GM12878 (cell line): ENCODE results near the gene PPAT. TPM values are rescaled to one million over a fixed set of nuclear protein-coding genes. Genes with fewer than 3 reads are reported as not detected.

Experiments
- BACH1 ChIP-seq: fragments of 450-650 bp; IDR thresholded peaks from 2 replicates; pipeline ENCODE4 v1.6.1; 2017; ENCODE audit warnings: mild to moderate bottlenecking, borderline replicate concordance
- BRCA1 ChIP-seq: IDR thresholded peaks from 2 replicates; pipeline ENCODE4 v1.6.1; 2011; ENCODE audit warnings: low read depth, low read length, improper control_type of control experiment
- ELK1 ChIP-seq: IDR thresholded peaks from 2 replicates; pipeline ENCODE4 v1.6.1; 2012; ENCODE audit warnings: low read depth, low read length, improper control_type of control experiment
- FOXK2 ChIP-seq: fragments of 450-650 bp; IDR thresholded peaks from 2 replicates; pipeline ENCODE4 v1.6.1; 2017; ENCODE audit warnings: mild to moderate bottlenecking, moderate library complexity
- GABPA ChIP-seq: IDR thresholded peaks from 2 replicates; pipeline ENCODE4 v1.6.1; 2014; ENCODE audit warnings: antibody characterized with exemption, low read depth, mild to moderate bottlenecking, inconsistent platforms
- GATAD2B ChIP-seq: fragments of 450-650 bp; conservative IDR thresholded peaks from 2 replicates; pipeline ENCODE4 v1.6.1; 2017; ENCODE audit warnings: low read depth, mild to moderate bottlenecking, moderate library complexity
- HCFC1 ChIP-seq: fragments of 150-350 bp; IDR thresholded peaks from 2 replicates; pipeline ENCODE4 v1.6.1; 2014; ENCODE audit warnings: low read length
- MLLT1 ChIP-seq: fragments of 450-650 bp; IDR thresholded peaks from 2 replicates; pipeline ENCODE4 v1.6.1; 2016; ENCODE audit warnings: mild to moderate bottlenecking
- MXI1 ChIP-seq: fragments of 150-350 bp; IDR thresholded peaks from 2 replicates; pipeline ENCODE4 v1.6.1; 2011; ENCODE audit warnings: low read depth, mild to moderate bottlenecking, inconsistent platforms, low read length, improper control_type of control experiment
- NR2C1 ChIP-seq: fragments of 450-650 bp; IDR thresholded peaks from 2 replicates; pipeline ENCODE4 v1.6.1; 2017; ENCODE audit warnings: antibody characterized with exemption, mild to moderate bottlenecking, moderate library complexity
- RAD21 ChIP-seq: IDR thresholded peaks from 2 replicates; pipeline ENCODE4 v1.6.1; 2011; ENCODE audit warnings: mild to moderate bottlenecking, low read depth, low read length, moderate library complexity; ENCODE audit not compliant: insufficient read depth
- RELA ChIP-seq: fragments of 450-650 bp; IDR thresholded peaks from 2 replicates; pipeline ENCODE4 v1.8.0; 2014; ENCODE audit warnings: borderline replicate concordance; ENCODE audit not compliant: partially characterized antibody
- SMARCA5 ChIP-seq: fragments of 450-650 bp; IDR thresholded peaks from 2 replicates; pipeline ENCODE4 v1.6.1; 2017; ENCODE audit warnings: mild to moderate bottlenecking
- ZBTB11 ChIP-seq: fragments of 450-650 bp; formaldehyde crosslinking; IDR thresholded peaks from 2 replicates; pipeline ENCODE4 v1.5.0; 2022; ENCODE audit warnings: mild to moderate bottlenecking, missing genetic modification characterization
- polyA plus RNA-seq, 11 experiments: library from polyadenylated mRNA; depleted of rRNA in 4 of 11; unstranded in 6 of 11; stranded (reverse) in 5 of 11; fragments of >200 nt; fragmentation: Nextera tagmentation in 4 of 11; fragmentation: Illumina TruSeq in 1 of 11; extraction: Ambion mirVana in 4 of 11; extraction: Trizol in 1 of 11; gene quantifications; 1 replicate in 1 of 11; 2 replicates in 10 of 11; pipeline versions ENCODE4 v1.2.1 to v1.2.3, GENCODE V29; 2011 to 2016; ENCODE audit warnings: inconsistent platforms in 2 of 11, missing spikeins in 2 of 11, low read depth in 1 of 11
- total RNA-seq, 4 experiments: library from RNA; depleted of rRNA in 3 of 4; stranded (reverse); fragments of >200 nt in 3 of 4; fragmentation: Illumina TruSeq in 1 of 4; extraction: Trizol in 1 of 4; gene quantifications; 2 replicates each; pipeline versions ENCODE4 v1.2.1 to v1.2.3, GENCODE V29; 2013 to 2021
- TF ChIP-seq, protein P1 (sequence below): IDR thresholded peaks from 2 replicates; pipeline ENCODE4 v1.6.1; 2012; ENCODE audit warnings: improper control_type of control experiment, low read depth, low read length; ENCODE audit not compliant: insufficient replicate concordance
- TF ChIP-seq, protein P2 (sequence below): fragments of 450-650 bp; IDR thresholded peaks from 2 replicates; pipeline ENCODE4 v1.6.1; 2016; ENCODE audit warnings: mild to moderate bottlenecking

PPAT gene
- total and polyA plus RNA-seq, 10 of the 15 experiments (the other 5 are each of a cell fraction or from before 2014, with no cell fraction given) = 24.9 to 50.7 (median 38.0) TPM

GRCh38 chr4:56387023-56388001 lies 48.1 kb downstream of the PPAT start, which contains the start of gene AASDH (continued):
- TF ChIP-seq, protein P1, sequence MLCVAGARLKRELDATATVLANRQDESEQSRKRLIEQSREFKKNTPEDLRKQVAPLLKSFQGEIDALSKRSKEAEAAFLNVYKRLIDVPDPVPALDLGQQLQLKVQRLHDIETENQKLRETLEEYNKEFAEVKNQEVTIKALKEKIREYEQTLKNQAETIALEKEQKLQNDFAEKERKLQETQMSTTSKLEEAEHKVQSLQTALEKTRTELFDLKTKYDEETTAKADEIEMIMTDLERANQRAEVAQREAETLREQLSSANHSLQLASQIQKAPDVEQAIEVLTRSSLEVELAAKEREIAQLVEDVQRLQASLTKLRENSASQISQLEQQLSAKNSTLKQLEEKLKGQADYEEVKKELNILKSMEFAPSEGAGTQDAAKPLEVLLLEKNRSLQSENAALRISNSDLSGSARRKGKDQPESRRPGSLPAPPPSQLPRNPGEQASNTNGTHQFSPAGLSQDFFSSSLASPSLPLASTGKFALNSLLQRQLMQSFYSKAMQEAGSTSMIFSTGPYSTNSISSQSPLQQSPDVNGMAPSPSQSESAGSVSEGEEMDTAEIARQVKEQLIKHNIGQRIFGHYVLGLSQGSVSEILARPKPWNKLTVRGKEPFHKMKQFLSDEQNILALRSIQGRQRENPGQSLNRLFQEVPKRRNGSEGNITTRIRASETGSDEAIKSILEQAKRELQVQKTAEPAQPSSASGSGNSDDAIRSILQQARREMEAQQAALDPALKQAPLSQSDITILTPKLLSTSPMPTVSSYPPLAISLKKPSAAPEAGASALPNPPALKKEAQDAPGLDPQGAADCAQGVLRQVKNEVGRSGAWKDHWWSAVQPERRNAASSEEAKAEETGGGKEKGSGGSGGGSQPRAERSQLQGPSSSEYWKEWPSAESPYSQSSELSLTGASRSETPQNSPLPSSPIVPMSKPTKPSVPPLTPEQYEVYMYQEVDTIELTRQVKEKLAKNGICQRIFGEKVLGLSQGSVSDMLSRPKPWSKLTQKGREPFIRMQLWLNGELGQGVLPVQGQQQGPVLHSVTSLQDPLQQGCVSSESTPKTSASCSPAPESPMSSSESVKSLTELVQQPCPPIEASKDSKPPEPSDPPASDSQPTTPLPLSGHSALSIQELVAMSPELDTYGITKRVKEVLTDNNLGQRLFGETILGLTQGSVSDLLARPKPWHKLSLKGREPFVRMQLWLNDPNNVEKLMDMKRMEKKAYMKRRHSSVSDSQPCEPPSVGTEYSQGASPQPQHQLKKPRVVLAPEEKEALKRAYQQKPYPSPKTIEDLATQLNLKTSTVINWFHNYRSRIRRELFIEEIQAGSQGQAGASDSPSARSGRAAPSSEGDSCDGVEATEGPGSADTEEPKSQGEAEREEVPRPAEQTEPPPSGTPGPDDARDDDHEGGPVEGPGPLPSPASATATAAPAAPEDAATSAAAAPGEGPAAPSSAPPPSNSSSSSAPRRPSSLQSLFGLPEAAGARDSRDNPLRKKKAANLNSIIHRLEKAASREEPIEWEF = no peak
- peak; percentile 72 for TF ChIP-seq FOXK2
- peak; percentile 96 for TF ChIP-seq MXI1
- peak; percentile 86 for TF ChIP-seq NR2C1
- TF ChIP-seq SMARCA5 = peak; percentile 54; the same call in 1 of the 2 replicates
- peak; percentile 80 for TF ChIP-seq HCFC1
- peak; percentile 26 for TF ChIP-seq MLLT1
- TF ChIP-seq GABPA = peak; percentile 63
- TF ChIP-seq BRCA1 = peak; percentile 56; the same call in 1 of the 2 replicates
- TF ChIP-seq RAD21 = no peak
- TF ChIP-seq GATAD2B = peak; percentile 63; the same call in 1 of the 2 replicates
- TF ChIP-seq ZBTB11 = no peak
- peak; percentile 53; the same call in 1 of the 2 replicates for TF ChIP-seq ELK1
- TF ChIP-seq BACH1 = peak; percentile 21; the same call in 1 of the 2 replicates
- TF ChIP-seq, protein P2, sequence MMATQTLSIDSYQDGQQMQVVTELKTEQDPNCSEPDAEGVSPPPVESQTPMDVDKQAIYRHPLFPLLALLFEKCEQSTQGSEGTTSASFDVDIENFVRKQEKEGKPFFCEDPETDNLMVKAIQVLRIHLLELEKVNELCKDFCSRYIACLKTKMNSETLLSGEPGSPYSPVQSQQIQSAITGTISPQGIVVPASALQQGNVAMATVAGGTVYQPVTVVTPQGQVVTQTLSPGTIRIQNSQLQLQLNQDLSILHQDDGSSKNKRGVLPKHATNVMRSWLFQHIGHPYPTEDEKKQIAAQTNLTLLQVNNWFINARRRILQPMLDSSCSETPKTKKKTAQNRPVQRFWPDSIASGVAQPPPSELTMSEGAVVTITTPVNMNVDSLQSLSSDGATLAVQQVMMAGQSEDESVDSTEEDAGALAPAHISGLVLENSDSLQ = peak; percentile 16; the same call in 1 of the 2 replicates
- TF ChIP-seq RELA = peak; percentile 63
